ENCODE data around the gene TMEM54.

GRCh38 chr1:32907435-32907834, 6.2 kb upstream of the TMEM54 start:
- TF ChIP-seq CTCF (IDR thresholded peaks at IDR 0.05) = no peak
- TF ChIP-seq POLR2A (IDR thresholded peaks at IDR 0.05) = no peak
